ENCODE measurements around the gene ELP2.
"Not testable (repeated sequence)": the region's sequence is repeated elsewhere in the genome, so short reads cannot be mapped to it uniquely, and the experiment has no call there.

ELP2 gene

DNA sequence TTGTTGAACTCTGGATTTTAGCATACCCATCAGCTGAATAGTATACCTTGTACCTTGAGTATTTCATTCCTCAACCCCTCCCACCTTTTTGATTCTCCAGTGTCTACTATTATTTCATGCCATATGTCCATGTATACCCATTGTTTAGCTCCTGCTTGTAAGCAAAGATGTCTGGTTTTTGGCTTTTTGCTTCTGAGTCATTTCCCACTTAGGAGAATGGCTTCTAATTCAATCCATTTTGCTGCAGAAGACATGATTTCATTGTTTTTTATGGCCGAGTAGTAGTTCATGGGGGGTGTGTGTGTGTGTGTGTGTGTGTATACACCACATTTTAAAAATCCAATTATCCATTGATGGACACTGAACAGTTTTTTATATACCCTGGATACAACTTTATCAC, 33.3 kb downstream of the ELP2 start:
- peaks cover 92% of the 10 kb centered on the region for H3K36me3 ChIP-seq (ENCODE audit: insufficient read depth, low read length)

DNA sequence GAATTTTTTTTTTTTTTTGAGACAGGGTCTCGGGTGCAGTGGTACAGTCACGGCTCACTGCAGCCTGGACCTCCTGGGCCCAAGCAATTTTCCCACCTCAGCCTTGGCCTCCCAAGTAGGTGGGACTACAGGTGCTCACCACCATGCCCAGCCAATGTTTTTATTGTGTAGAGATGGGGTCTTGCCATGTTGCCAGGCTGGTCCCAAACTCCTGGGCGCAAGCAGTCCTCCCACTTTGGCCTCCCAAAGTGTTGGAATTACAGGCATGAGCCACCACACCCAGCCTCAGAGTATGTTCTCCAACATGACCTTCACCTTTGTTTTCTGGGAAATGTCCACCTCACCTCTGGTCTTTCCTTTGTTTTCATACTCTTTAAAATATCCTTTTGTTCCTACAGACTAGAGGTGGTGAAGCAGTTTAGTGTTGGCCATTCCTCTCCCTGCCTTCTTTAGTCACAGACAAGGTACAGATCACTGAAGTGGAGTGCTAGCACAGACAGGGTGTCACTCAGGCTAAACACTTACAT, 38.1 kb downstream of the ELP2 start:
- ATAC-seq (ENCODE audit: insufficient read depth, low read depth): no peak
- no peak for TF ChIP-seq EZH2 (IDR thresholded peaks at IDR 0.05; ENCODE audit: borderline replicate concordance, low read depth, low read length, severe bottlenecking)
- TF ChIP-seq, protein P1, sequence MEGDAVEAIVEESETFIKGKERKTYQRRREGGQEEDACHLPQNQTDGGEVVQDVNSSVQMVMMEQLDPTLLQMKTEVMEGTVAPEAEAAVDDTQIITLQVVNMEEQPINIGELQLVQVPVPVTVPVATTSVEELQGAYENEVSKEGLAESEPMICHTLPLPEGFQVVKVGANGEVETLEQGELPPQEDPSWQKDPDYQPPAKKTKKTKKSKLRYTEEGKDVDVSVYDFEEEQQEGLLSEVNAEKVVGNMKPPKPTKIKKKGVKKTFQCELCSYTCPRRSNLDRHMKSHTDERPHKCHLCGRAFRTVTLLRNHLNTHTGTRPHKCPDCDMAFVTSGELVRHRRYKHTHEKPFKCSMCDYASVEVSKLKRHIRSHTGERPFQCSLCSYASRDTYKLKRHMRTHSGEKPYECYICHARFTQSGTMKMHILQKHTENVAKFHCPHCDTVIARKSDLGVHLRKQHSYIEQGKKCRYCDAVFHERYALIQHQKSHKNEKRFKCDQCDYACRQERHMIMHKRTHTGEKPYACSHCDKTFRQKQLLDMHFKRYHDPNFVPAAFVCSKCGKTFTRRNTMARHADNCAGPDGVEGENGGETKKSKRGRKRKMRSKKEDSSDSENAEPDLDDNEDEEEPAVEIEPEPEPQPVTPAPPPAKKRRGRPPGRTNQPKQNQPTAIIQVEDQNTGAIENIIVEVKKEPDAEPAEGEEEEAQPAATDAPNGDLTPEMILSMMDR (IDR thresholded peaks at IDR 0.05; ENCODE audit: borderline replicate concordance, extremely low read depth, low read length, poor library complexity, severe bottlenecking): no peak
- Histone ChIP-seq H3K36me3 (ENCODE audit: insufficient read depth, low read length) (peaks cover 84% of the 10 kb centered on the region), H3K79me2 (ENCODE audit: insufficient read depth, low read length) (no peaks in the 10 kb centered on the region), H3K27me3 (ENCODE audit: insufficient read depth, low read length, poor library complexity) (no peaks in the 10 kb centered on the region), H2AFZ (ENCODE audit: low read depth, low read length) (no peak overlapping the region), H3K4me3 (ENCODE audit: low read depth in 1 of 2, low read length in 2 of 2) (no peak overlapping the region), H3K4me1 (ENCODE audit: insufficient read depth, low read length) (no peaks in the 10 kb centered on the region), H3K27ac (ENCODE audit: low read length) (no peak overlapping the region), H3K9ac (ENCODE audit: low read depth, low read length) (no peak overlapping the region), H3K9me3 (ENCODE audit: insufficient read depth, low read length, severe bottlenecking) (no peaks in the 10 kb centered on the region), H3K4me2 (ENCODE audit: insufficient read depth, low read length) (no peak overlapping the region), H4K20me1 (ENCODE audit: insufficient read depth, low read length) (peaks cover 3% of the 10 kb centered on the region; the same call in 1 of the 2 replicates)
- no peak for DNase-seq

More for the DNA sequence above, 33.3 kb downstream of the ELP2 start:
- H3K4me2 ChIP-seq (ENCODE audit: insufficient read depth, low read length): no peak overlapping the region
- no peak for TF ChIP-seq EZH2 (IDR thresholded peaks at IDR 0.05; ENCODE audit: borderline replicate concordance, low read depth, low read length, severe bottlenecking)
- TF ChIP-seq, protein P1 (IDR thresholded peaks at IDR 0.05; ENCODE audit: borderline replicate concordance, extremely low read depth, low read length, poor library complexity, severe bottlenecking): no peak
- H4K20me1 ChIP-seq (ENCODE audit: insufficient read depth, low read length): peaks cover 10% of the 10 kb centered on the region; the same call in 1 of the 2 replicates
- H3K27ac ChIP-seq (ENCODE audit: low read length): no peak overlapping the region
- H3K4me3 ChIP-seq (ENCODE audit: low read depth in 1 of 2, low read length in 2 of 2): no peak overlapping the region
- DNase-seq (no peak), ATAC-seq (ENCODE audit: insufficient read depth, low read depth) (no peak)
- no peaks in the 10 kb centered on the region for H3K4me1 ChIP-seq (ENCODE audit: insufficient read depth, low read length)
- H3K9ac ChIP-seq (ENCODE audit: low read depth, low read length): no peak overlapping the region
- H3K27me3 ChIP-seq (ENCODE audit: insufficient read depth, low read length, poor library complexity): no peaks in the 10 kb centered on the region
- H2AFZ ChIP-seq (ENCODE audit: low read depth, low read length): no peak overlapping the region
- no peaks in the 10 kb centered on the region for H3K79me2 ChIP-seq (ENCODE audit: insufficient read depth, low read length)
- H3K9me3 ChIP-seq (ENCODE audit: insufficient read depth, low read length, severe bottlenecking): no peaks in the 10 kb centered on the region

DNA sequence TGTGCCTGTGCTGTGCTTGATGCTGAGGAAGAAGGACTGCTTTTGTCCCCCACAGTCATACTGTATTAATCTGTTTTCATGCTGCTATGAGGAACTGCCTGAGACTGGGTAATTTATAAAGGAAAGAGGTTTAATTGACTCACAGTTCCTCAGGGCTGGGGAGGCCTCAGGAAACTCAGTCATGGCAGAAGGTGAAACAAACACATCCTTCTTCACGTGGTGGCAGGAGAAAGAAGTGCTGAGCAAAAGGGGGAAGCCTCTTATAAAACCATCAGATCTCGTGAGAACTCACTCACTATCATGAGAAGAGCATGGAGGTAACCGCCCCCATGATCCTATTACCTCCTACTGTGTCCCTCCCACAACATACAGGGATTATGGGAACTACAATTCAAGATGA, 38.6 kb downstream of the ELP2 start:
- ATAC-seq (ENCODE audit: insufficient read depth, low read depth); H3K4me3 ChIP-seq (ENCODE audit: low read depth in 1 of 2, low read length in 2 of 2); H3K9ac ChIP-seq (ENCODE audit: low read depth, low read length); H2AFZ ChIP-seq (ENCODE audit: low read depth, low read length); DNase-seq; H3K4me1 ChIP-seq (ENCODE audit: insufficient read depth, low read length); H3K27me3 ChIP-seq (ENCODE audit: insufficient read depth, low read length, poor library complexity); H3K9me3 ChIP-seq (ENCODE audit: insufficient read depth, low read length, severe bottlenecking); H4K20me1 ChIP-seq (ENCODE audit: insufficient read depth, low read length); H3K27ac ChIP-seq (ENCODE audit: low read length); H3K4me2 ChIP-seq (ENCODE audit: insufficient read depth, low read length); H3K79me2 ChIP-seq (ENCODE audit: insufficient read depth, low read length): not testable (repeated sequence)
- H3K36me3 ChIP-seq (ENCODE audit: insufficient read depth, low read length): peaks cover 85% of the 10 kb centered on the region

DNA sequence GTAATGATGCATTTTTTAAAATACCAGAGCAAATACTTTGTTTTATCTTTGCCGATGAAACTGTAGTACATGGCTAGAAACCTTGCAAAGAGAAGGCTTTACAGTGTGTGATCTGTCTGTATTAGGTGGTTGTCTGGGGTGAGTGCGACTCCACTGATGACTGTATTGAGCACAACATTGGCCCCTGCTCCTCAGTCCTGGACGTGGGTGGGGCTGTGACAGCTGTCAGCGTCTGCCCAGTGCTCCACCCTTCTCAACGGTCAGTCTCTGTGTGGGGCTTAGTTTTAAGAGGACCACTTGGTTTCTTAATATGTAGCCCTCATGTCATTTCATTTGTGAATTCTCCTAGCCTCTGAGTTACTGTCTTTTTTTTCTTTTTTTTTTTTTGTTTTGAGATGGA, 40.2 kb downstream of the ELP2 start:
- Histone ChIP-seq H3K4me2 (ENCODE audit: insufficient read depth, low read length) (no peak overlapping the region), H3K4me1 (ENCODE audit: insufficient read depth, low read length) (no peaks in the 10 kb centered on the region), H3K27me3 (ENCODE audit: insufficient read depth, low read length, poor library complexity) (no peaks in the 10 kb centered on the region), H3K36me3 (ENCODE audit: insufficient read depth, low read length) (peaks cover 85% of the 10 kb centered on the region), H3K27ac (ENCODE audit: low read length) (no peak overlapping the region), H3K9me3 (ENCODE audit: insufficient read depth, low read length, severe bottlenecking) (no peaks in the 10 kb centered on the region), H3K79me2 (ENCODE audit: insufficient read depth, low read length) (no peaks in the 10 kb centered on the region), H2AFZ (ENCODE audit: low read depth, low read length) (no peak overlapping the region), H3K9ac (ENCODE audit: low read depth, low read length) (no peak overlapping the region), H3K4me3 (ENCODE audit: low read depth in 1 of 2, low read length in 2 of 2) (no peak overlapping the region), H4K20me1 (ENCODE audit: insufficient read depth, low read length) (peaks cover 3% of the 10 kb centered on the region; the same call in 1 of the 2 replicates)
- DNase-seq: no peak
- no peak for ATAC-seq (ENCODE audit: insufficient read depth, low read depth)
- no peak for TF ChIP-seq EZH2 (IDR thresholded peaks at IDR 0.05; ENCODE audit: borderline replicate concordance, low read depth, low read length, severe bottlenecking)
- TF ChIP-seq, protein P1 (IDR thresholded peaks at IDR 0.05; ENCODE audit: borderline replicate concordance, extremely low read depth, low read length, poor library complexity, severe bottlenecking): no peak

Measured in DND-41 (cell line).